Activated CD4-positive, alpha-beta T cell treated with anti-CD3 and anti-CD28 coated beads, Interleukin-2, amount 10 ng/mL, durations not matched to agents 24 days and 14 days (primary cell): ENCODE results near the gene WDR45. TPM values are rescaled to one million over a fixed set of nuclear protein-coding genes. Genes with fewer than 3 reads are reported as not detected.

Experiments
- DNase-seq: peaks from one replicate; pipeline ENCODE4 v3.0.0; 2022
- H3K27ac Mint-ChIP-seq: one replicate; pipeline ENCODE4 v1.8.0; 2022; ENCODE audit warnings: mild to moderate bottlenecking, mixed read lengths
- H3K27me3 Mint-ChIP-seq: one replicate; pipeline ENCODE4 v1.8.0; 2022; ENCODE audit warnings: mixed read lengths
- H3K36me3 Mint-ChIP-seq: one replicate; pipeline ENCODE4 v1.8.0; 2022; ENCODE audit warnings: low read depth, mild to moderate bottlenecking, mixed read lengths
- H3K4me1 Mint-ChIP-seq: one replicate; pipeline ENCODE4 v1.8.0; 2021; ENCODE audit warnings: mixed read lengths
- H3K4me3 Mint-ChIP-seq: one replicate; pipeline ENCODE4 v1.8.0; 2022; ENCODE audit warnings: mild to moderate bottlenecking, moderate library complexity, mixed read lengths
- H3K9me3 Mint-ChIP-seq: one replicate; pipeline ENCODE4 v1.8.0; 2021; ENCODE audit warnings: mixed read lengths
- intact Hi-C: fragments of 100-400 bp; cut with micrococcal nuclease; formaldehyde crosslinking; loops from one replicate; pipeline ENCODE4 v1.15.1; 2023
- total RNA-seq: library from RNA; stranded (reverse); gene quantifications from 2 replicates; pipeline ENCODE4 v1.2.3, GENCODE V29; 2022

Gene WDR45
- total RNA-seq, 1 donor from 2014 or later, result 40.8 TPM

- H3K36me3 Mint-ChIP-seq, result peaks cover 1% of the 10 kb centered on the region
- no peaks in the 10 kb centered on the region for H3K27me3 Mint-ChIP-seq
- H3K9me3 Mint-ChIP-seq, result no peaks in the 10 kb centered on the region
- DNase-seq, result no peak
- intact Hi-C loops, result loop anchor here (10.0 kb wide), 1 partner anchor 63 kb away; the partner anchor contains the start of gene MAGIX
- H3K4me1 Mint-ChIP-seq, result peaks cover 3% of the 10 kb centered on the region
- H3K27ac Mint-ChIP-seq, result peak overlapping the region; percentile 90
- H3K4me3 Mint-ChIP-seq, result peak overlapping the region; percentile 90
Observed at GRCh38 chrX:49102190-49102589, 22.5 kb upstream of the WDR45 start.

GRCh38 chrX:49101629-49101984 is 21.9 kb upstream of the WDR45 start:
- Mint-ChIP-seq H3K27ac (peak overlapping the region; percentile 90), H3K9me3 (no peaks in the 10 kb centered on the region), H3K27me3 (no peaks in the 10 kb centered on the region), H3K36me3 (peaks cover 1% of the 10 kb centered on the region), H3K4me1 (peaks cover 3% of the 10 kb centered on the region), H3K4me3 (peak overlapping the region; percentile 90)
- DNase-seq, result no peak
- intact Hi-C loops, result loop anchor here (1.0 to 10.0 kb wide), 3 partner anchors 21 to 63 kb away; partner anchors contain the start of genes GPKOW and MAGIX

- Mint-ChIP-seq H3K4me3 (peak overlapping the region; percentile 90), H3K4me1 (peaks cover 3% of the 10 kb centered on the region), H3K9me3 (no peaks in the 10 kb centered on the region), H3K27ac (peak overlapping the region; percentile 90), H3K27me3 (no peaks in the 10 kb centered on the region), H3K36me3 (peaks cover 1% of the 10 kb centered on the region)
- peak; percentile 97 for DNase-seq
- intact Hi-C loops, result loop anchor here (1.0 to 10.0 kb wide), 3 partner anchors 20 to 64 kb away; partner anchors contain the start of genes GPKOW and MAGIX
Observed at GRCh38 chrX:49100704-49101628, 21.3 kb upstream of the WDR45 start.

DNA sequence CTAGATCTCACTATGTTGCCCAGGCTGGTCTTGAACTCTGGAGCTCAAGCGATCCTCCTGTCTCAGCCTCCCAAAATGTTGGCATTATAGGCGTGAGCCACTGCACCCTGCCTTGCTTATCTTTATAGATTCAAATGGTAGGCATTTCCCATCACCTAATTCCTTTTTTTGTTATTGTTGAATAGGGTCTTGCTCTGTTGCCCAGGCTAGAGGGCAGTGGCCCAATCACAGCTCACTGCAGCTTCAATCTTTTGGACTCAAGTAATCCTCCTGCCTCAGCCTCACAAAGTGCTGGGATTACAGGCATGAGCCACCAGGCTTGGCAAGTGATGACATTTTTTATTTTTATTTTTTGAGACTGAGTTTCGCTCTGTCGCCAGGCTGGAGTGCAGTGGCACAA is 16.7 kb upstream of the WDR45 start:
- Mint-ChIP-seq H3K27me3 (no peaks in the 10 kb centered on the region), H3K4me3 (no peak overlapping the region), H3K9me3 (no peaks in the 10 kb centered on the region), H3K36me3 (no peaks in the 10 kb centered on the region), H3K27ac (no peak overlapping the region), H3K4me1 (peaks cover 1% of the 10 kb centered on the region)
- DNase-seq, result no peak
- intact Hi-C loops, result no loop called here

- no peaks in the 10 kb centered on the region for H3K4me1 Mint-ChIP-seq
- no peak overlapping the region for H3K27ac Mint-ChIP-seq
- H3K4me3 Mint-ChIP-seq, result no peak overlapping the region
- no peaks in the 10 kb centered on the region for H3K36me3 Mint-ChIP-seq
- no peak for DNase-seq
- no peaks in the 10 kb centered on the region for H3K27me3 Mint-ChIP-seq
- intact Hi-C loops, result no loop called here
- no peaks in the 10 kb centered on the region for H3K9me3 Mint-ChIP-seq
Observed at GRCh38 chrX:49089553-49089952, 9.9 kb upstream of the WDR45 start.

GRCh38 chrX:49082271-49082871 is 2.7 kb upstream of the WDR45 start:
- Mint-ChIP-seq H3K36me3 (peaks cover 8% of the 10 kb centered on the region), H3K9me3 (no peaks in the 10 kb centered on the region), H3K4me3 (no peak overlapping the region), H3K27me3 (no peaks in the 10 kb centered on the region), H3K4me1 (peaks cover 15% of the 10 kb centered on the region), H3K27ac (peak overlapping the region; percentile 43)
- intact Hi-C loops, result no loop called here
- no peak for DNase-seq

DNA sequence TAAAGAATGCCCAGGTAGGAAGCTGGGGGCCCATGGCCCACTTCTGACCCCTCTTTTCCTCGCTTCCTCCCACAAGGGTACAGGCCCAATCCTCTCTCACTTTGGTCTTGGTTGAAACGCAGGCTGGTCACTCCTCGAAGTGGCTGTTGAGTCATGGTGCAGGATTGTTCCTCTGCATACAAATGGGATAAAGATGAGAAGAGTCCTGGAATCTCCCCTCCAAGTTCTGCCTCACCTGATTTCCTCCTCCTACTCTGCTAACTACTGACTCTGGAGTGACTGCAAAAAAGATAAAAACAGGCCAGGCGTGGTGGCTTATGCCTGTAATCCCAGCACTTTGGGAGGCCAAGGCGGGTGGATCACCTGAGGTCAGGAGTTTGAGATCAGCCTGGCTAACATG is 1.7 kb downstream of the WDR45 start:
- no peak for DNase-seq
- no peaks in the 10 kb centered on the region for H3K9me3 Mint-ChIP-seq
- H3K4me3 Mint-ChIP-seq, result no peak overlapping the region
- H3K4me1 Mint-ChIP-seq, result peaks cover 23% of the 10 kb centered on the region
- intact Hi-C loops, result no loop called here
- peak overlapping the region; percentile 25 for H3K27ac Mint-ChIP-seq
- no peaks in the 10 kb centered on the region for H3K27me3 Mint-ChIP-seq
- H3K36me3 Mint-ChIP-seq, result peaks cover 24% of the 10 kb centered on the region

GRCh38 chrX:49075347-49075746 is 4.3 kb downstream of the WDR45 start:
- intact Hi-C loops, result no loop called here
- Mint-ChIP-seq H3K36me3 (peaks cover 32% of the 10 kb centered on the region), H3K27ac (no peak overlapping the region), H3K9me3 (no peaks in the 10 kb centered on the region), H3K4me3 (no peak overlapping the region), H3K4me1 (peaks cover 22% of the 10 kb centered on the region), H3K27me3 (no peaks in the 10 kb centered on the region)
- DNase-seq, result no peak

DNA sequence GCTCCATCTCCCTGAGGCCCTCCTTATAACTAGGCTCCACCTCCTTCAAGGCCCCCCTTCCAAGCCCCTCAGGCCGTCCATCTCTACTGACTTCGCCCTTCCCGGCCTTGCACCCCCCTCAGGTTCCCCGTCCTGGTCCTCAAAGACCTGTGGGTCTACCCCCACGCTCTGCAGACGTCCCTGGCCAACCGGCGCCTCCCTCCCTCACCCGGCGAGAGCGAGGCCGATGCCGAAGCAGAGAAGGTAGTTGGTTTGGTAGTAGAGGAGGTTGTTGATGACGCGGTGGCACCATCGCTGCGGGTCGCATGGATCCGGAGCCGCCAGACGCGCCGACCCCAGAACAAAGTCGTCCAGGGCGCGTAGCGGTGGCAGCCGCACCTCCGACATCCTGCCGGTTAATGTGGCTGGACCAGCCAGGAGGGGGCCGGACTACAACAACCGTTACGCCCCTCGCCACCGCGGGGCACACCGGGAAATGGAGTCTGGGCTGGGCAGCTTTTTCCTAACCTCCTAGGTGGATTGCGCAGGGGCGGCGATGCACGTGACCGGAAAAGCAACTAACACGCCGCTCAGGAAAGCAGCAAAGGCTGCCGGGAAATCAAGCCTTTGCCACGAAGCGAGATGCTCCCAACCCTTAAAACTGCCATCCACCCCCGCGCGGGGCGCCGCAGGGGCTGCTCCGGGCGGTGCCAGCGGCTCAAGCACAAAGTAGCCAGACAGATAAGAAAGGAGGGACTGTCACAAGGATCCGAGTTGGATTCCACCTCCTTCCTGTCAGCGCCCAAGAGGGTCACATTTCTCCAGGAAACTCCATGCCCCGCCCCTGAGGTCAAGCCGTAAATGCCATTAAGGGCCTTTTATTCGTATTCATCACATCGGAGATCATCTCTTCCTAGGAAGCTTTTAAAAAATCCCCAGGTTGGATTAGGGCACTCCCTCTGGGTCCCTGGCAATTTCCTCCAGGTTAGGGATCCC is 5.8 kb downstream of the WDR45 start, which contains the start of gene PRAF2:
Gene PRAF2, minus strand, starts transcription at position 402 of the 975 bp plus-strand sequence. Its CDS starts 15 bp downstream, at position 387.
- peak within 1 kb of the TSS; percentile 84 for H3K4me3 Mint-ChIP-seq
- intact Hi-C loops, result no loop called here
- peak within 1 kb of the TSS; percentile 78 for H3K27ac Mint-ChIP-seq
- peaks cover 16% of the 10 kb centered on the region for H3K4me1 Mint-ChIP-seq
- H3K9me3 Mint-ChIP-seq, result no peaks in the 10 kb centered on the region
- peaks cover 29% of the 10 kb centered on the region for H3K36me3 Mint-ChIP-seq
- no peaks in the 10 kb centered on the region for H3K27me3 Mint-ChIP-seq
- peak; percentile 96 for DNase-seq

DNA sequence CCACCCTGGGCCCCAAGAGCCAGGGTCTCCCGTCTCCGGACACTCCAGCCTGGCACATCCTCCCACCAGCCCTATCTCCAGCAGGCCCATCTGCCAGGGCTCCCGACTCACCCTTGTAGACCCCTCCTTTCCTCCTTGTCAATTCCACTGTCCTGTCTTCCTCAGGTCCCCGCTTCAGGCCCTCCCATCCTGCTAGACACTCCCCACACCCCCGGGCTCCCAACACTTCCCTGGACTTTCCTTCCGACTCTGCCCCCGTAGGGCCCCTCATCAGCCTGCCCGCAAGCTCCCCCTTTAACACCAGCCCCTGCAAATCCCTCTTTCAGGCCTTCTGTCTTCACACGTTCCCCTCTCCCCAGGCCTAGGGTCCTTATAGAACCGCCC is 7.0 kb downstream of the WDR45 start:
- DNase-seq, result no peak
- Mint-ChIP-seq H3K36me3 (peaks cover 27% of the 10 kb centered on the region), H3K9me3 (no peaks in the 10 kb centered on the region), H3K4me3 (peak overlapping the region; percentile 84), H3K4me1 (peaks cover 12% of the 10 kb centered on the region), H3K27ac (peak overlapping the region; percentile 78), H3K27me3 (no peaks in the 10 kb centered on the region)
- intact Hi-C loops, result no loop called here

DNA sequence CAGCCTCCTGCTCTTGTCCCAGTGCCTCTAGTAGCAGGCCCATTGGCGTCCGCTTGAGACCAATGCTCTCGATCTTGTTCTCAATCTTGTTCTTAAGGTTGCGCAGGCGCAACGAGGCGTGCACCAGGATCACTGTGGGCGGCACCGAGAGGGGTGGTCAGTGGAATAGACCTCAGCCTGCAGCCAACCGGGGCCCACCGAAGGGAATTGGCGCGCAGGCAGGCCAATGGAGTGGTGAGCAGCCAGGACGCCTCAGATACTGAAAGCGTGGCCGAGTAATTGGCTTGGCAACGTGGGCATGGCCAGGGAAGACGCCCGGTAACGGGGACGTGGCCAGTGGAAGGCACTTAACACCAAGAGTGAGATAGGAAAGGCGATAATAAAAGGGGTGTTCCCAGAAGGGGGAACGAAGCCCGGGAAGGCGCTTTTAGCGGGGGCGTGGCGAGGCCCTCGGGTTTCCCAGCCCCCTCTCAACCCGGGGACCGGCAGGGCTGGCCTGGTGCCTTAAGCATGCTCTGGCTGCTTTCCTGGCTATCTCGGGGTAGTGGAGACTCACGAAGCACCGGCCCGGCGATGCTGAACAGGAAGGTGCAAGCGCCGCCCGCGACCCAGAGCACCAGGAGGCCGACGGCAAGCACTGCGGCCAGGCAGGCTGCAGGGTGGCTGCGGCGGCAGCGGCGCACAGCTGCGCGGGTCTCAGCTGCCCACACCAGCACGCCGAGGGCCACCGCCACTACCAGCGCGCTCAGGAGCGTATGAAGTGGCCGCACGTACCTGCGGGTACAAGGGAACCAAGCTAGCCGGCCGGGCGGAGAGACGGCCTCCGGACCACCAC is 7.6 kb downstream of the WDR45 start:
- peak overlapping the region; percentile 84 for H3K4me3 Mint-ChIP-seq

DNA sequence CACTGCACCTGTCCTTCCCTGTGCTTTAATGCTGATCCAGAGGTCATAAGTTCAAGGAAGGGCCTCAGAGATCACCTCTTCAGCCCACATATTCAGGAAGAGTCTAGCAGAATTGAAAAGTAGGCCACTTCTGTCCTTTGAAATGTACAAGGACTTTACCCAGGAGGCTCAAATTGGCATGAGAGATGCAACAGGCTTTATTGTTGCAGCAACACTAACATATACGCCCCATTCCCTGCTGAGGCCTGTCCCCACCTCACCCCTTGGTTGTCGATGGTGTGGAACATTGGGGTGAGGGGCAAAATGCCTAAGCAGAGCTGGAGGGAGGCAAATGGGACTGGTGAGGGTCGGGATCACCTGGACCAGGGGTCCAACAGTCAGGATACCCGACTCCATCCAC is 8.7 kb downstream of the WDR45 start:
- DNase-seq, result no peak
- intact Hi-C loops, result no loop called here
- peaks cover 24% of the 10 kb centered on the region for H3K36me3 Mint-ChIP-seq
- no peaks in the 10 kb centered on the region for H3K9me3 Mint-ChIP-seq
- H3K27ac Mint-ChIP-seq, result no peak overlapping the region
- no peaks in the 10 kb centered on the region for H3K27me3 Mint-ChIP-seq
- peaks cover 12% of the 10 kb centered on the region for H3K4me1 Mint-ChIP-seq
- H3K4me3 Mint-ChIP-seq, result no peak overlapping the region

More for the DNA sequence above, 7.6 kb downstream of the WDR45 start:
- Mint-ChIP-seq H3K4me1 (peaks cover 12% of the 10 kb centered on the region), H3K27me3 (no peaks in the 10 kb centered on the region), H3K36me3 (peaks cover 24% of the 10 kb centered on the region), H3K27ac (no peak overlapping the region), H3K9me3 (no peaks in the 10 kb centered on the region)
- DNase-seq, result no peak
- intact Hi-C loops, result no loop called here

DNA sequence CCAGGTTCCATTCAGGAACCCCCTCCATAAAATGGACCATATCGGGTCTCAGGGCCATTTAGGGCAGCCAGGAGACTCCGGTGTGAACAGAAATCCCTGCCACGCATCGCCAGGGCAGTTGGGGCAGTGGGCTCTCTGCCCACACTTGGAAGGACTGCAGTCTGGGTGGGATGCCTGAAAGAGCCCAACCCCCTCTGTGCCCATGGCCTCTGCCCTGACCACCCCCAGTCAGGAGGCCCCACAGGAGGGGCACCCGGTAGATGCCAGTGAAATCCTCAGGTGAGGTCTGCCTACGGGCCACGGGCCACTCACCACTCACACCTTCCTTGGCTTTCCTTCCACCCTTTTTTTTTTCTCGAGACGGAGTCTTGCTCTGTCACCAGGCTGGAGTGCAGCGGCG is 10.6 kb downstream of the WDR45 start:
- Mint-ChIP-seq H3K4me3 (no peak overlapping the region), H3K36me3 (peaks cover 13% of the 10 kb centered on the region), H3K27me3 (no peaks in the 10 kb centered on the region), H3K27ac (no peak overlapping the region), H3K4me1 (peaks cover 10% of the 10 kb centered on the region), H3K9me3 (no peaks in the 10 kb centered on the region)
- intact Hi-C loops, result no loop called here
- DNase-seq, result no peak
